ENCODE measurements around the gene DGKG.

DGKG gene

DNA sequence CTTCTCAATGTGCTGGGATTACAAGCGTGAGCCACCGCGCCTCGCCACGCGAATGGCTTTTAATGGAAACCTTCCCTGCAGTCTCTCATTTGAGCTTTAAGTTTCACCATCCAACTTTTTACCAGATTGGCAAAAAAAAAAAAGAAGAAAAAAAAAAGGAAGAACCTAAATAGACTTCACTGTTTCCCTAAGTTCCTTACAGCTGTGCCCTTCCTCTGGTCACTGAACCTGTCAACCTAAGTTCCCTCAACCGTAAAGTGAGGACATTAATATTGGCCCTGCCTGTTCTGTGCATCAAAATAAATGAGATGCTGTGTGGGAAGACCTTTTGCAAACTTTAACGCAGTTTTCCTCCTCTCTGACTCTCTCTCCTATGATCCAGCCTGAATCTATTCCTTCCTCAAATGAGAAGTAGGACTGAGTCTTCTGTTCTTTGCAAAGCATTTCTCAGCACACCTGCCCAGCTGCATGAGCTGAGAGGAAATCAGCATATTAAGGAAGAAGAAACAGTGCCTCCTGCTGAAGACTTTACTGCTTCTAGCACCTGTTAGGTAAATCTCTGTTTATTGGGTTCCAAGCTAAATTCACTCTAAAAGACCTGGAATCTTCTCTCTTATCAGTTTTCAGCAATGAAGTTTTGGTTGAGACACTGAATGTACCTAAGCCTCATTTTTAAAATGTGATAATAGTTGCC is 153.6 kb downstream of the DGKG start:
- Histone ChIP-seq H3K27me3 (ENCODE audit: control insufficient read depth, insufficient read depth, low read length) (no peaks in the 10 kb centered on the region), H3K36me3 (ENCODE audit: control insufficient read depth, insufficient read depth, low read length) (no peaks in the 10 kb centered on the region), H3K4me3 (ENCODE audit: low read length) (no peak overlapping the region), H3K9ac (ENCODE audit: low read length) (no peak overlapping the region), H3K9me3 (ENCODE audit: control insufficient read depth, low read length) (no peaks in the 10 kb centered on the region), H3K4me1 (ENCODE audit: control insufficient read depth, insufficient read depth, low read length) (peaks cover 21% of the 10 kb centered on the region)

DNA sequence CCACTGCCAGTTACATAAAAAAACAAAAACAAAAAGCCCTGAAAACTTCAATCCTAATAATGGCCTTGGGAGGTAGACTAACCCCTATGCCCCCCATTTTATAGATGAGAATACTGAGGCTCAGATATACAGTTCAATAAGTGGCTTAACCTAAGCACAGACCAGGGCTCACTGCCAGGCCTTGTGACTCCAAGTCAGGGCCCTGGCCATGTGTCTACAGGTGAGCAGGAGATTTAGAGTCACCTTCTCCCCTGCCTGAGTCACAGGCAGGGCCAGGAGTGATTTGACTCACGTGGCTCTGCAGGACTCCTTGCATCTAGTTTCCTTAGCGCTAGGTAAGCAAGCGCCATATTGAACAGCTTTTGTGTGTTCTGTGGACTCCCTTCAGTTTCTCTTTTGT is 154.5 kb downstream of the DGKG start:
- Histone ChIP-seq H3K27me3 (ENCODE audit: control insufficient read depth, insufficient read depth, low read length) (no peaks in the 10 kb centered on the region), H3K9me3 (ENCODE audit: control insufficient read depth, low read length) (no peaks in the 10 kb centered on the region), H3K4me3 (ENCODE audit: low read length) (no peak overlapping the region), H3K9ac (ENCODE audit: low read length) (no peak overlapping the region), H3K36me3 (ENCODE audit: control insufficient read depth, insufficient read depth, low read length) (no peaks in the 10 kb centered on the region), H3K4me1 (ENCODE audit: control insufficient read depth, insufficient read depth, low read length) (peaks cover 21% of the 10 kb centered on the region)

DNA sequence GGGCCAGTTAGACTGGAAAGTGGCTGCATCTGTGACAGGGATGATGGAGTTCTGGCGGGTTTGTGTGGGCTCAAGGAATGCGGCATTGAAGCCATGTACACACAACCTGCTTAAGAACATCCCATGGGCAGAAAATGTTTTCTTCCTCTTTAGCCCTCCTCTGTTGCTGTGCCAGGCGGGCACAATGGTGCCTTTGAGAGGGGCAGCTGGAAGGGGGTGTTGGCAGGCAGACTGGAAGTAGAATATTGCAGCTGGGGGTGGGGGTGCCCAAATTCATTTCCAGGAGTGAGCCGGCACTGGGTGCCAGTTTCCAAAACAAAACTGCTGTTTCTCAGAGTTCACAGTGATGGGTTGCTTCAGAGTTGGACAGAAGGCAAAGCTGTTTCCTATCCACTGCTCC is 161.3 kb downstream of the DGKG start:
- Histone ChIP-seq H3K4me3 (ENCODE audit: low read length) (no peak overlapping the region), H3K36me3 (ENCODE audit: control insufficient read depth, insufficient read depth, low read length) (no peaks in the 10 kb centered on the region), H3K9ac (ENCODE audit: low read length) (no peak overlapping the region)

DNA sequence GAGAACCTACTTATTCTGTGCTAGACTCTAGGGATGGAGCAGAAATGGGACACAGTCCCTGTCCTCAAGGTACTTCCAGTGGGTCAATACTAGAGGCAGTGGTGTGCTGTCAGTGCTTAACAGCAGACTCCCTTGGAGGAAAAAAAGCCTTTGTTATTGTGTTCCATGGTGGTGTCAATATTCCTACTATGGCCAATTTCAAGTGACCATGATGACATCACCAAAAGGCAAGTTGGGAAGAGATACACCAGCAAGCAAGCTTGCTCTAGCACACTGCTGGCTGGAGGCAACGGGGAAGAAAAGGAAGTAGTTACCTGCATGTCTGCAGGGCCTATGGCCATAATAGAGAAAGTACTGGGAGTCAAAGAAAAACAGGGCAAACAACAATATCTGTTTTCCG is 163.6 kb downstream of the DGKG start:
- Histone ChIP-seq H3K9me3 (ENCODE audit: control insufficient read depth, low read length) (no peaks in the 10 kb centered on the region), H3K9ac (ENCODE audit: low read length) (no peak overlapping the region), H3K36me3 (ENCODE audit: control insufficient read depth, insufficient read depth, low read length) (no peaks in the 10 kb centered on the region), H3K4me3 (ENCODE audit: low read length) (no peak overlapping the region), H3K27me3 (ENCODE audit: control insufficient read depth, insufficient read depth, low read length) (no peaks in the 10 kb centered on the region), H3K4me1 (ENCODE audit: control insufficient read depth, insufficient read depth, low read length) (no peaks in the 10 kb centered on the region)

More for the DNA sequence above, 161.3 kb downstream of the DGKG start:
- Histone ChIP-seq H3K9me3 (ENCODE audit: control insufficient read depth, low read length) (no peaks in the 10 kb centered on the region), H3K4me1 (ENCODE audit: control insufficient read depth, insufficient read depth, low read length) (no peaks in the 10 kb centered on the region), H3K27me3 (ENCODE audit: control insufficient read depth, insufficient read depth, low read length) (no peaks in the 10 kb centered on the region)

DNA sequence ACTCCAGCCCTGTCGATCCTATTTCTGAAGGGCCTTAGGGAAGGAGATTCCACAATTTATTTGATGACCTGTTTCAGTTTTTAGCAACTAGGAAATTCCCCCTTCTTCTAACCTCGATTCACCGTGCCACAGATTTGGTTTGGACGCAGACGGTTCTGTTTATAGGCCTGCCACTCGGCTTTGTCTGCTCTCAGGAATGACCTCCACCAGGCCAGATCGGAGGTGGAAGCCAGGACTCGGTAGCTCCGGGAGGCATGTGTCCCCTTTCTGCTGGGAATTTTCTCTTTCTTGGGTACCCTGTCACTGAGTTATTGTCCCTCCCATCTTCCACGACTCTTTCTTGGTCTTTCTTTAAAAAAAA is 167.6 kb downstream of the DGKG start:
- Histone ChIP-seq H3K9ac (ENCODE audit: low read length) (no peak overlapping the region), H3K36me3 (ENCODE audit: control insufficient read depth, insufficient read depth, low read length) (no peaks in the 10 kb centered on the region), H3K9me3 (ENCODE audit: control insufficient read depth, low read length) (no peaks in the 10 kb centered on the region), H3K4me3 (ENCODE audit: low read length) (no peak overlapping the region), H3K27me3 (ENCODE audit: control insufficient read depth, insufficient read depth, low read length) (peaks cover 5% of the 10 kb centered on the region), H3K4me1 (ENCODE audit: control insufficient read depth, insufficient read depth, low read length) (no peaks in the 10 kb centered on the region)

DNA sequence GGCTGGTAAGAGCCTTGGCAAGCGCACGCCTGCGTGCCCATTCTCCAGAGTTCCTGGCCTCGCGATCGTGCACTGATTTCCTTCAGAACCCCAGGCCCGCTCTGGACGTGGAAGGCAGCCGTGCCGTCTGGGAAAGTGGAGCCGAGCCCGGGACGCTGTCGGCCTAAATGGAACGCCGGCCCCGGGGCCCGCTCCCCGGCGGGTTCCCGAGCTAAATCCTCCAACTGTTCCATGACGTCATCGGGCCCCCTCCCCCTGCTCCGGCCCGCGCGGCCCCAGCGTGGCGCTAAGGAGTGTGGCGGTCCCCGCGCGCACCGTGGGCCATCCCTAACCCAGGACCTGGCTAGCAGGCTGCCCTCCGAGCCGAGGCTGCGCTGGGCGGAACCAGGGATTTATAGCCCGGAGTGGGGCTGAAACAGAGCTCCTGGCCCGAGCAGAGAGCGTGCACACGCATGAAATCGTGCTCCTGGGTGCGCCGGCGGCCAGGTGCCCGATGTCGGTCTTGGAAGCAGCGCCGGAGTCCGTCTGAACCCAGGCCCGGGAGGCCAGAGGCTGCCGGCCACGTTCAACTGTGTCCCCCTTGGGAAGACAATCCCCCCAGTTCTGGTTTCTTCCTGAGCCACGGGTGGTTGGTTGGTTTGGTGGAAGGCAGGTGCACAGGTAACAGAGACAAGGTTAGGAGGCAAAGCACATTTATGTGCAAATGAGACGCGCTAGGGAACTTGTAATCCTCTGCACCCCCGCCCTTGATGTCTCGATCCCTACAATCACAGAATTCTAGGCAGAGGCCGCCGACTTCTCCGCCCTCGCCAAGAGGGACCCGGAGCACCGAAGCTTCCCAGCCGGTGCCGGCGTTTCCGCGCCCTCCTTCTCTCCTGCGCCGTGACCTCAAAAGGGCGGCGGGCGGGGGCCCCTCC is 168.2 kb downstream of the DGKG start:
- Histone ChIP-seq H3K4me3 (ENCODE audit: low read length) (no peak overlapping the region), H3K9me3 (ENCODE audit: control insufficient read depth, low read length) (no peaks in the 10 kb centered on the region), H3K4me1 (ENCODE audit: control insufficient read depth, insufficient read depth, low read length) (no peaks in the 10 kb centered on the region), H3K27me3 (ENCODE audit: control insufficient read depth, insufficient read depth, low read length) (peaks cover 5% of the 10 kb centered on the region), H3K9ac (ENCODE audit: low read length) (no peak overlapping the region), H3K36me3 (ENCODE audit: control insufficient read depth, insufficient read depth, low read length) (no peaks in the 10 kb centered on the region)

DNA sequence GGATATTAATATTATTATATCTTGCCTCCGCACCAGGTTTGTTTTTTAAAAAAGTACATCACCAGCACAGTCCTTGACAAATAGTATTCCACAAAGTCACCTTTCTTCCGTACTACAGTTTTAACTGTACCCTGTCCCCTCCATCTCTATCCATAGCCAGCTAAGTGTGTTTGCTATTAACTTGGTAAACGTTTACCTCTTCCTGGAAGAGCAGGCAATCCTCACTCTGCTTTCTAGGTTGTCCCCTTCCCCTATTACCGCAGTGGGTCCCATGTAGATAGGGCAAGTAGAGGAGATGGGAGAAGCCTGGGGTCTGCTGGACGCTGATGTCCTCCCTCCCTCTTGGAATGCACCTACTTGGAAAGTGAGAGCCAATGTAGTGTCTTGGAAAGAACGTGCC is 169.2 kb downstream of the DGKG start:
- no peaks in the 10 kb centered on the region for H3K9me3 ChIP-seq (ENCODE audit: control insufficient read depth, low read length)
- H3K9ac ChIP-seq (ENCODE audit: low read length), result no peak overlapping the region
- H3K4me3 ChIP-seq (ENCODE audit: low read length), result no peak overlapping the region
- no peaks in the 10 kb centered on the region for H3K36me3 ChIP-seq (ENCODE audit: control insufficient read depth, insufficient read depth, low read length)
- peaks cover 5% of the 10 kb centered on the region for H3K27me3 ChIP-seq (ENCODE audit: control insufficient read depth, insufficient read depth, low read length)
- H3K4me1 ChIP-seq (ENCODE audit: control insufficient read depth, insufficient read depth, low read length), result no peaks in the 10 kb centered on the region

DNA sequence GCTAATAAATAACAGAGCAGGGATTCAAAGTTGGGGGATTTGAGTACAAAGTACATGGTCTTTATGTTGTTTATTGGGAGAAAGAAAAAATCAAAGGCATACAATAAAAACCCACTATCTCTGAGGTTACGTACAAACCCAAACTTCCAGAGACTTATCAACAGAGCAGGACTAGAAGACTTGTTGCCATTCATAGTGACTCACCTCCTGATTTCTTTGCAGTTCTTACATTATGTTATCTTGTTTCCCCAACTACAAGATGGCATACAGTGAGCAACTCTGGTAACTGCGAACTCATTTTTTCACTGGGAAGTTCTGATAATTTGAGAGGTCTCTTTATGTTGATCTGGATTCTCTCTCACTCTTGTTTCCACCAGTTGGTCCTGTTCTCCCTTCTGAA is 172.5 kb downstream of the DGKG start:
- H3K9me3 ChIP-seq (ENCODE audit: control insufficient read depth, low read length), result no peaks in the 10 kb centered on the region
- H3K4me3 ChIP-seq (ENCODE audit: low read length), result no peak overlapping the region
- no peaks in the 10 kb centered on the region for H3K36me3 ChIP-seq (ENCODE audit: control insufficient read depth, insufficient read depth, low read length)
- H3K9ac ChIP-seq (ENCODE audit: low read length), result no peak overlapping the region
- H3K27me3 ChIP-seq (ENCODE audit: control insufficient read depth, insufficient read depth, low read length), result peaks cover 5% of the 10 kb centered on the region
- no peaks in the 10 kb centered on the region for H3K4me1 ChIP-seq (ENCODE audit: control insufficient read depth, insufficient read depth, low read length)

DNA sequence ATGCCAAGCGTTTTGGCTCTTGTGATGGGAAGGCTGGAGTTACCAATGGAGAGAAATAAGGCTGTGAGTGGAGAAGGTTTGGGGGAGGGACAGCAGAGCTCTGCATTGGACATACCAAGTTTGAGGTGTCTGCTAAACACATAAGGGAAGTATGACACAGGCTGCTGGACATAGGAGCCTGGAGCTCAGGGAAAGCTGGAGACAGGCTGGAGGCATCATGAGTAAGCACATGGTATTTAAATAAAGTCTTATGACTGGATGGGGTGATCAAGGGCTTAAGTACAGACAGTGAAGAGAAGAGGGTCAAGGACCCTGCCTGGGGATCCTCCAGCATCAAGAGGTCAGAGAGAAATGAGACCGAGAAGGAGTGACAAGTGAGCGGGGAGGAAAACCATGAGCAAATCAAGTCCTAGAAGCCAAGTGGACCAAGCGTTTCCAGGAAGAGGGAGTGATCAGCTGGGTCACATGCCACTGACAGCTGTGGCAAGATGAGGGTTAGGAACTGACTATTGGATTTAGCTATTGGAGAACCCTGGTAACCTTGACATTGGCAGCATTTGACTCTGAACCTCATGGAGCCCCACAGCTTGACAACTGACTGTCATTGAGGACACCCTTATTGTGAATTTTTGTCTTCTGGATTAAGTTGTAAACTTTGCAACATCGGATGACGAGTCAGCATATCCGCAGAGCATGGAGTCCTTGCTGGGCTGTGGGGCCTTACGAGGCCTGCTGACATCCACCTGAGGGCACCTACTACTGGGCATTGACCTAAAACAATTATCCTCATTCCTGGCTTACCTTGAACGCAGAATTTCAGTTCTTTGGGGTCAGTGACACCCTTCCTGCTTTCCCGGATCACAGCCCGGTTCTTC is 174.4 kb downstream of the DGKG start:
- Histone ChIP-seq H3K27me3 (ENCODE audit: control insufficient read depth, insufficient read depth, low read length) (no peaks in the 10 kb centered on the region), H3K9ac (ENCODE audit: low read length) (no peak overlapping the region), H3K9me3 (ENCODE audit: control insufficient read depth, low read length) (no peaks in the 10 kb centered on the region), H3K4me3 (ENCODE audit: low read length) (no peak overlapping the region), H3K4me1 (ENCODE audit: control insufficient read depth, insufficient read depth, low read length) (no peaks in the 10 kb centered on the region), H3K36me3 (ENCODE audit: control insufficient read depth, insufficient read depth, low read length) (no peaks in the 10 kb centered on the region)

DNA sequence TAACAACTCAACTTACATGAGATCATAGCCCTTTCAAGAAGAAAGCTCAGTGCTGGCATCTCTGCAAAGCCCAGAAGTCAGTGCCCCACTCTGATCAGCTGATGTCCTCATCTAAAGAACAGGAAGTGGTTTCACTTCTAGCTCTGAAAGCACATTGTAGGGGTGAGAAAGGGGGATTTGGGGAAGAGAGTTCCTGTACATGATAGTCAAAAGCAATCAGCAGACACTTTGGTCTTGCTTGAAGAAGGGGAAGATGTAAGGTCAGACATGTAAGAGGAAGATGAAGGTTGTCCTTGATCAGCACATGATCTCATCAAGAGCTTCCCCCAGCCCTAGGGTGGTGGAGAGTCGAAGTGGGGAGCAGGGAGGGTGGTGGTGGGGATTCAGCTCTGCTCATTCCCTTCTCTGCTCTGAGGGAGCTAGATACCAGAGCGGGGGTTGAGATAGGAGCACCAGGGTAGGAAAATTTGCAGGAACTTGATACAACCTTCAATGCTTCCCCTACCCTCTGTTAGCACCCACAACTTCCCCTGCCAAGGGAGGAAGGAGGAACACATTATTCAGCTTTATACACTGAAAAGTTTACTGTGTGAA is 176.7 kb downstream of the DGKG start:
- Histone ChIP-seq H3K27me3 (ENCODE audit: control insufficient read depth, insufficient read depth, low read length) (no peaks in the 10 kb centered on the region), H3K4me3 (ENCODE audit: low read length) (no peak overlapping the region), H3K9ac (ENCODE audit: low read length) (no peak overlapping the region), H3K4me1 (ENCODE audit: control insufficient read depth, insufficient read depth, low read length) (no peaks in the 10 kb centered on the region), H3K36me3 (ENCODE audit: control insufficient read depth, insufficient read depth, low read length) (no peaks in the 10 kb centered on the region), H3K9me3 (ENCODE audit: control insufficient read depth, low read length) (no peaks in the 10 kb centered on the region)

DNA sequence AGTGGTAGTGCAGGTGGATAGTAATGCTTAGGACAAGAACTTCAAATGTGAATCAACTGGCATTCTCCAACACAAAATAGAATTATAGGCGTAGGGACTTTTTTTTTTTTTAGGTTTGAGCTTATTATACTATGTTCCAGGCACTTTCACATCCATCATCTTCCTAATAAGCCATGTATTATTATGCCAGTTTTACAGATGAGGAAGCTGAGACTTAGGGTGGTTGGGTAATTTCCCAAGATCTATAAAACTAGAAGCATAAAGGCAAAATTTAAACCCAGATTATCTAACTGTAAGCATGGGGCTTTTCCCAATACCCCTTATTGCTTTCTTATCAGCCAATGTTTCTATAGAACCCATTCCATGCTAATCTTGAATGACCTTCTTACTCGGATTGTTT is 178.0 kb downstream of the DGKG start:
- no peaks in the 10 kb centered on the region for H3K4me1 ChIP-seq (ENCODE audit: control insufficient read depth, insufficient read depth, low read length)
- H3K36me3 ChIP-seq (ENCODE audit: control insufficient read depth, insufficient read depth, low read length), result no peaks in the 10 kb centered on the region
- H3K27me3 ChIP-seq (ENCODE audit: control insufficient read depth, insufficient read depth, low read length), result no peaks in the 10 kb centered on the region
- no peaks in the 10 kb centered on the region for H3K9me3 ChIP-seq (ENCODE audit: control insufficient read depth, low read length)
- H3K4me3 ChIP-seq (ENCODE audit: low read length), result no peak overlapping the region
- H3K9ac ChIP-seq (ENCODE audit: low read length), result no peak overlapping the region
